Stomach (tissue), 4 donors: Measurements from ENCODE around the gene TBC1D5.

Source experiments
- POLR2AphosphoS5 ChIP-seq, 3 donors: sonication (generic); formaldehyde crosslinking; IDR thresholded peaks; one replicate each; pipeline ENCODE4 v1.6.1; 2016; ENCODE audit warnings: antibody characterized with exemption in 3 of 3
- TF ChIP-seq, protein P1 (sequence below), 7 experiments: fragments of 450-650 bp in 4 of 7; fragments of 200-600 bp in 3 of 7; sonication (generic) in 3 of 7; IDR thresholded peaks; one replicate each; pipeline ENCODE4 v1.5.1; 2016 to 2019; ENCODE audit warnings: antibody characterized with exemption in 7 of 7, control low read depth in 2 of 7, mild to moderate bottlenecking in 1 of 7

DNA sequence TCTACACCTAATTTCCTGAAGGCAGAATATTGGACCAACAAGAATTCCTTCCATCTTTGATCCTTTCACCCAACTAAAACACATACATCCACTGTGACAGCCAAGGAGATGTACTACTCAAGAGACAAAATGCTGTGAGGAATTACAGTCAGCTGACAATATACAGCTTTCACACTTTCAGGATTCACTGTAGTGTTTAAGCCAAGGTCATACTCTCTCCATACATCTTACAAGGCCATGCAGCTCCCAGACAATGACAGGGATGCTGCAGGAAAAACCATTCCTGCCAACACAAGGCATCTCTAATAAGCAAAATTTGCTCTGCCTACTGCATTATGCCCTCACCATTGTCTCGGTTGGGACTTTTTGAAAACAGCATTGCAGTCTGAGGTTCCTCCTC, 170.7 kb downstream of the TBC1D5 start:
- TF ChIP-seq, protein P1, sequence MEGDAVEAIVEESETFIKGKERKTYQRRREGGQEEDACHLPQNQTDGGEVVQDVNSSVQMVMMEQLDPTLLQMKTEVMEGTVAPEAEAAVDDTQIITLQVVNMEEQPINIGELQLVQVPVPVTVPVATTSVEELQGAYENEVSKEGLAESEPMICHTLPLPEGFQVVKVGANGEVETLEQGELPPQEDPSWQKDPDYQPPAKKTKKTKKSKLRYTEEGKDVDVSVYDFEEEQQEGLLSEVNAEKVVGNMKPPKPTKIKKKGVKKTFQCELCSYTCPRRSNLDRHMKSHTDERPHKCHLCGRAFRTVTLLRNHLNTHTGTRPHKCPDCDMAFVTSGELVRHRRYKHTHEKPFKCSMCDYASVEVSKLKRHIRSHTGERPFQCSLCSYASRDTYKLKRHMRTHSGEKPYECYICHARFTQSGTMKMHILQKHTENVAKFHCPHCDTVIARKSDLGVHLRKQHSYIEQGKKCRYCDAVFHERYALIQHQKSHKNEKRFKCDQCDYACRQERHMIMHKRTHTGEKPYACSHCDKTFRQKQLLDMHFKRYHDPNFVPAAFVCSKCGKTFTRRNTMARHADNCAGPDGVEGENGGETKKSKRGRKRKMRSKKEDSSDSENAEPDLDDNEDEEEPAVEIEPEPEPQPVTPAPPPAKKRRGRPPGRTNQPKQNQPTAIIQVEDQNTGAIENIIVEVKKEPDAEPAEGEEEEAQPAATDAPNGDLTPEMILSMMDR (IDR thresholded peaks at IDR 0.05): no peak
- TF ChIP-seq POLR2AphosphoS5 (IDR thresholded peaks at IDR 0.05): no peak
